Cardiac fibroblast (primary cell): ENCODE measurements around the gene ADAMTS9.
A peak's percentile ranks its signal among the peaks of the same experiment; 100 is the strongest.

Experiments
- DNase-seq, 2 donors: peaks; one replicate each; pipeline versions ENCODE4 v3.0.0 to v3.0.0-alpha.2; 2010; ENCODE audit warnings: low read depth in 2 of 2
- H3K4me3 ChIP-seq, 2 donors: replicated peaks in 1 of 2; 1 replicate in 1 of 2; 2 replicates in 1 of 2; pipeline ENCODE4 v1.5.1; 2011; ENCODE audit warnings: low read depth in 2 of 2, low read length in 2 of 2, mild to moderate bottlenecking in 2 of 2, moderate library complexity in 1 of 2
- TF ChIP-seq, protein P1 (sequence below): IDR thresholded peaks from one replicate; pipeline ENCODE4 v1.5.1; 2011; ENCODE audit warnings: low read depth, mild to moderate bottlenecking, low read length, inconsistent platforms

The ADAMTS9 gene

GRCh38 chr3:64495121-64495780, 192.5 kb downstream of the ADAMTS9 start:
- TF ChIP-seq, protein P1, sequence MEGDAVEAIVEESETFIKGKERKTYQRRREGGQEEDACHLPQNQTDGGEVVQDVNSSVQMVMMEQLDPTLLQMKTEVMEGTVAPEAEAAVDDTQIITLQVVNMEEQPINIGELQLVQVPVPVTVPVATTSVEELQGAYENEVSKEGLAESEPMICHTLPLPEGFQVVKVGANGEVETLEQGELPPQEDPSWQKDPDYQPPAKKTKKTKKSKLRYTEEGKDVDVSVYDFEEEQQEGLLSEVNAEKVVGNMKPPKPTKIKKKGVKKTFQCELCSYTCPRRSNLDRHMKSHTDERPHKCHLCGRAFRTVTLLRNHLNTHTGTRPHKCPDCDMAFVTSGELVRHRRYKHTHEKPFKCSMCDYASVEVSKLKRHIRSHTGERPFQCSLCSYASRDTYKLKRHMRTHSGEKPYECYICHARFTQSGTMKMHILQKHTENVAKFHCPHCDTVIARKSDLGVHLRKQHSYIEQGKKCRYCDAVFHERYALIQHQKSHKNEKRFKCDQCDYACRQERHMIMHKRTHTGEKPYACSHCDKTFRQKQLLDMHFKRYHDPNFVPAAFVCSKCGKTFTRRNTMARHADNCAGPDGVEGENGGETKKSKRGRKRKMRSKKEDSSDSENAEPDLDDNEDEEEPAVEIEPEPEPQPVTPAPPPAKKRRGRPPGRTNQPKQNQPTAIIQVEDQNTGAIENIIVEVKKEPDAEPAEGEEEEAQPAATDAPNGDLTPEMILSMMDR: no peak
- no peak for DNase-seq
- no peak overlapping the region for H3K4me3 ChIP-seq

- DNase-seq: no peak
- H3K4me3 ChIP-seq: no peak overlapping the region
- TF ChIP-seq, protein P1: no peak
Measured at GRCh38 chr3:64494526-64494925, 193.3 kb downstream of the ADAMTS9 start.

DNA sequence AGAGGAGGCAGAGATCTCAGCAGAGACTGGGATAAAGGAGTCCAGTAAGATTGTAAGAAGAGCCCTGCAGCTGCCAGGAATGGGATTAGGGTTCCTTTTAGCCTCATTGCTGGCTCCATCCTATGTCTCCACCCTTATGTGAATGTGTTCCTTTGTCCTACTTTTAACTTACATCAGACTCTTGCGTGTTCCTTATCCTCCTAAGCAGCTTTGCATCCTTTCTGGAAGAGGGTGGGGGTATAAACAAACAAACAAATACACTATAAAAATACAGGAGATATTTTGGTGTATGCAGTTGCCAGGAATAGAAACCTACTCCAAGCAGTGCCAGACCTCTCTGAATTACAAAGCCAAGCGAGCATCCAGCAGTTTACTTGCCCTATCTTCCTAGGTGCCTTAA, 194.7 kb downstream of the ADAMTS9 start:
- no peak for DNase-seq
- no peak overlapping the region for H3K4me3 ChIP-seq
- TF ChIP-seq, protein P1: no peak

- TF ChIP-seq, protein P1: no peak
- no peak overlapping the region for H3K4me3 ChIP-seq
- DNase-seq: no peak
Measured at GRCh38 chr3:64491843-64492242, 196.0 kb downstream of the ADAMTS9 start.

GRCh38 chr3:64490180-64490724, 197.5 kb downstream of the ADAMTS9 start:
- TF ChIP-seq, protein P1: no peak
- no peak for DNase-seq
- no peak overlapping the region for H3K4me3 ChIP-seq

DNA sequence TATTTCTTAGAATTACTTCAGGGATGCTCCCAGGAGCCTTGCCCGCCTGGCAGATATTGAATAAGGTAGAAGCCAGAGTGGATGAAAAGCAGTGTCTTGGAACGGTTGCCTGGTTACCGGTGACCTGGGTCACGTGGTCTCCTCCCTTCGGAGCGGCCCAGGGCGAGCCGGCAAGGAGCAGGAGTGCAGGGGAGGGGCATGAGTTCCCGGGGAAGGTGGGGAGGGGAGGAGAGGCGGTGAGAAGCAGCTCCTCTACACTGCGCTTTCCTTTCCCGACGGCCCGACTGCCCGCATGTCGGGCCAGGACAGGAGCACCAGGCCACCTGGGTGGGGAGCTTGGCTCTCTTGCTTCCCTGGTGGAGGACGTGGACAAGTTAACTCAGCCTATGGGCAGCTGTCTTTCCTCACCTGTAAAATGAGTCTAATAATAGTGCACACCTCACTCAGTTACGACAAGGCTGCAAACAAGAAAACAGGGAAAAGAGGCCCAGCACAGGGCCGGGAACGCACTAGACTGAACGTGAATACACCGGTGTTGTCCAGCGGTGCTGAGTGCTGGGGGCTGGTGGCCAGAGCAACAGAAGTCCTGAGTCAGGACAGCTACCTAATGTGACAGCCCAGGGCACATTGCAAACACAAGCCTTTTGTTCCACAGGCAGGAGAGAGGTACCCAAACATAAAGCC, 198.3 kb downstream of the ADAMTS9 start:
- H3K4me3 ChIP-seq: no peak overlapping the region
- DNase-seq: peak in 1 of 2 donors; percentile 15
- TF ChIP-seq, protein P1: no peak
